SK-N-SH treated with all-trans-retinoic acid at 6 μM for 48 hours (cell line): Measurements from ENCODE around the gene TTC7B.

Experiments used
- ATAC-seq: fragments of 200-7000 bp; cut with Tn5 transposase; 3 replicates; pipeline ENCODE4 v1.9.1; 2020; ENCODE audit warnings: mild to moderate bottlenecking, moderate library complexity
- BACH2 ChIP-seq: fragments of 250-450 bp; sonication (Bioruptor Pico); IDR thresholded peaks from 2 replicates; pipeline ENCODE4 v1.9.0; 2021; ENCODE audit warnings: mild to moderate bottlenecking, borderline replicate concordance
- ESRRG ChIP-seq: fragments of 250-450 bp; sonication (Bioruptor Pico); IDR thresholded peaks from 2 replicates; pipeline ENCODE4 v1.6.1; 2021; ENCODE audit warnings: mild to moderate bottlenecking
- GLIS3 ChIP-seq: fragments of 250-450 bp; sonication (Bioruptor Pico); IDR thresholded peaks from 2 replicates; pipeline ENCODE4 v1.5.0; 2020; ENCODE audit warnings: mild to moderate bottlenecking, moderate library complexity
- ISL1 ChIP-seq: fragments of 250-450 bp; sonication (Bioruptor Pico); IDR thresholded peaks from 2 replicates; pipeline ENCODE4 v2.1.2; 2022; ENCODE audit warnings: mild to moderate bottlenecking, moderate library complexity
- OSR1 ChIP-seq: fragments of 250-450 bp; sonication (Bioruptor Pico); IDR thresholded peaks from 2 replicates; pipeline ENCODE4 v1.8.0; 2022; ENCODE audit warnings: moderate library complexity, mild to moderate bottlenecking, inconsistent platforms
- PPARA ChIP-seq: fragments of 250-450 bp; sonication (Bioruptor Pico); IDR thresholded peaks from 2 replicates; pipeline ENCODE4 v1.5.0; 2020; ENCODE audit warnings: mild to moderate bottlenecking, borderline replicate concordance
- RARB ChIP-seq: fragments of 250-450 bp; sonication (Bioruptor Pico); IDR thresholded peaks from 2 replicates; pipeline ENCODE4 v1.8.0; 2021; ENCODE audit warnings: mild to moderate bottlenecking, moderate library complexity
- SNAI2 ChIP-seq: fragments of 250-450 bp; sonication (Bioruptor Pico); IDR thresholded peaks from 2 replicates; pipeline ENCODE4 v1.5.0; 2020; ENCODE audit warnings: mild to moderate bottlenecking, moderate library complexity
- TCF4 ChIP-seq: fragments of 250-450 bp; sonication (Bioruptor Pico); IDR thresholded peaks from 2 replicates; pipeline ENCODE4 v1.8.0; 2021; ENCODE audit warnings: mild to moderate bottlenecking, moderate library complexity, borderline replicate concordance
- TOX ChIP-seq: fragments of 250-450 bp; sonication (Bioruptor Pico); IDR thresholded peaks from 2 replicates; pipeline ENCODE4 v1.8.0; 2021; ENCODE audit warnings: mild to moderate bottlenecking, moderate library complexity, borderline replicate concordance
- ZC3H10 ChIP-seq: fragments of 250-450 bp; sonication (Bioruptor Pico); IDR thresholded peaks from 2 replicates; pipeline ENCODE4 v1.5.1; 2021; ENCODE audit warnings: mild to moderate bottlenecking, moderate library complexity
- ZFP3 ChIP-seq: fragments of 250-450 bp; sonication (Bioruptor Pico); IDR thresholded peaks from 2 replicates; pipeline ENCODE4 v1.5.0; 2020; ENCODE audit warnings: mild to moderate bottlenecking, moderate library complexity
- ZFP30 ChIP-seq: fragments of 450-650 bp; formaldehyde crosslinking; IDR thresholded peaks from 2 replicates; pipeline ENCODE4 v1.5.0; 2022; ENCODE audit warnings: mild to moderate bottlenecking, moderate library complexity
- ZNF565 ChIP-seq: fragments of 450-650 bp; formaldehyde crosslinking; conservative IDR thresholded peaks from 2 replicates; pipeline ENCODE4 v1.5.0; 2020; ENCODE audit warnings: low read depth, mild to moderate bottlenecking, moderate library complexity
- ZNF70 ChIP-seq: fragments of 450-650 bp; formaldehyde crosslinking; IDR thresholded peaks from 2 replicates; pipeline ENCODE4 v1.5.0; 2020; ENCODE audit warnings: mild to moderate bottlenecking, moderate library complexity
- ZNF8 ChIP-seq: fragments of 450-650 bp; formaldehyde crosslinking; IDR thresholded peaks from 2 replicates; pipeline ENCODE4 v1.5.0; 2020; ENCODE audit warnings: mild to moderate bottlenecking, moderate library complexity
- TF ChIP-seq, protein P1 (sequence below): fragments of 250-450 bp; sonication (Bioruptor Pico); IDR thresholded peaks from 2 replicates; pipeline ENCODE4 v1.8.0; 2021; ENCODE audit warnings: low read depth, mild to moderate bottlenecking, moderate library complexity, borderline replicate concordance
- TF ChIP-seq, protein P2 (sequence below): fragments of 250-450 bp; sonication (Bioruptor Pico); IDR thresholded peaks from 2 replicates; pipeline ENCODE4 v1.5.1; 2020; ENCODE audit warnings: low read depth, mild to moderate bottlenecking, moderate library complexity
- TF ChIP-seq, protein P3 (sequence below): fragments of 250-450 bp; sonication (Bioruptor Pico); IDR thresholded peaks from 2 replicates; pipeline ENCODE4 v1.5.1; 2021; ENCODE audit warnings: mild to moderate bottlenecking, moderate library complexity

TTC7B gene

DNA sequence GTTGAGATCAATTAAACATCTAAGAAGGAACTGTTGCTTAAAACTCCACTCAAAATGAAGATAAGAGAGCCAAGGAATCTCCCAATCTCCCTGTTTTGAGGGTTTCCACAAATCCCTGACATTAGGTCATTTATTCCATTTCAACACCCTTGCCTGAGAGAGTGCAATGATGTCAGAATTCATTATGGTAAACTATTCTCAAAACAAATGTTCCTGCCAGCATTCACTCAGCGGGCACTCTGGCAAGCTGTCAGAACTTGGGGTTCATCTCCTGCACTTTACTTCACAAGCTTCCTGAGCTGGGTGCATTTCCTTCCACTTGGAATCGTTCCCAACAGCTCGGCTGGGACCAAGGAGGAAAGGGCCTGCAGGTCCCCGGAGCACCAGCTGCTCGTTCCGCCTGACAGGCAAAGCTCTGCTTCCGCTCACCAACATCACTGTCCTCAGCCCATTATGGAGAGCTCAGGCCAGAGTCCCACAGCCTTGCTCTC, 117.8 kb downstream of the TTC7B start:
- ATAC-seq = peak; percentile 47
- no peak for TF ChIP-seq ESRRG (CRISPR knock-in tag)
- TF ChIP-seq GLIS3 (CRISPR knock-in tag) = no peak
- no peak for TF ChIP-seq PPARA
- peak; percentile 81 for TF ChIP-seq ISL1 (CRISPR knock-in tag)
- TF ChIP-seq, protein P1, sequence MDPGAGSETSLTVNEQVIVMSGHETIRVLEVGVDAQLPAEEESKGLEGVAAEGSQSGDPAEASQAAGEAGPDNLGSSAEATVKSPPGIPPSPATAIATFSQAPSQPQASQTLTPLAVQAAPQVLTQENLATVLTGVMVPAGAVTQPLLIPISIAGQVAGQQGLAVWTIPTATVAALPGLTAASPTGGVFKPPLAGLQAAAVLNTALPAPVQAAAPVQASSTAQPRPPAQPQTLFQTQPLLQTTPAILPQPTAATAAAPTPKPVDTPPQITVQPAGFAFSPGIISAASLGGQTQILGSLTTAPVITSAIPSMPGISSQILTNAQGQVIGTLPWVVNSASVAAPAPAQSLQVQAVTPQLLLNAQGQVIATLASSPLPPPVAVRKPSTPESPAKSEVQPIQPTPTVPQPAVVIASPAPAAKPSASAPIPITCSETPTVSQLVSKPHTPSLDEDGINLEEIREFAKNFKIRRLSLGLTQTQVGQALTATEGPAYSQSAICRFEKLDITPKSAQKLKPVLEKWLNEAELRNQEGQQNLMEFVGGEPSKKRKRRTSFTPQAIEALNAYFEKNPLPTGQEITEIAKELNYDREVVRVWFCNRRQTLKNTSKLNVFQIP = no peak
- TF ChIP-seq, protein P2, sequence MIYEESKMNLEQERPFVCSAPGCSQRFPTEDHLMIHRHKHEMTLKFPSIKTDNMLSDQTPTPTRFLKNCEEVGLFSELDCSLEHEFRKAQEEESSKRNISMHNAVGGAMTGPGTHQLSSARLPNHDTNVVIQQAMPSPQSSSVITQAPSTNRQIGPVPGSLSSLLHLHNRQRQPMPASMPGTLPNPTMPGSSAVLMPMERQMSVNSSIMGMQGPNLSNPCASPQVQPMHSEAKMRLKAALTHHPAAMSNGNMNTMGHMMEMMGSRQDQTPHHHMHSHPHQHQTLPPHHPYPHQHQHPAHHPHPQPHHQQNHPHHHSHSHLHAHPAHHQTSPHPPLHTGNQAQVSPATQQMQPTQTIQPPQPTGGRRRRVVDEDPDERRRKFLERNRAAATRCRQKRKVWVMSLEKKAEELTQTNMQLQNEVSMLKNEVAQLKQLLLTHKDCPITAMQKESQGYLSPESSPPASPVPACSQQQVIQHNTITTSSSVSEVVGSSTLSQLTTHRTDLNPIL (CRISPR knock-in tag) = 0 out of 2 replicates have a peak, but pooled peaks have one; percentile 26
- TF ChIP-seq, all 23 proteins: peak for 2

DNA sequence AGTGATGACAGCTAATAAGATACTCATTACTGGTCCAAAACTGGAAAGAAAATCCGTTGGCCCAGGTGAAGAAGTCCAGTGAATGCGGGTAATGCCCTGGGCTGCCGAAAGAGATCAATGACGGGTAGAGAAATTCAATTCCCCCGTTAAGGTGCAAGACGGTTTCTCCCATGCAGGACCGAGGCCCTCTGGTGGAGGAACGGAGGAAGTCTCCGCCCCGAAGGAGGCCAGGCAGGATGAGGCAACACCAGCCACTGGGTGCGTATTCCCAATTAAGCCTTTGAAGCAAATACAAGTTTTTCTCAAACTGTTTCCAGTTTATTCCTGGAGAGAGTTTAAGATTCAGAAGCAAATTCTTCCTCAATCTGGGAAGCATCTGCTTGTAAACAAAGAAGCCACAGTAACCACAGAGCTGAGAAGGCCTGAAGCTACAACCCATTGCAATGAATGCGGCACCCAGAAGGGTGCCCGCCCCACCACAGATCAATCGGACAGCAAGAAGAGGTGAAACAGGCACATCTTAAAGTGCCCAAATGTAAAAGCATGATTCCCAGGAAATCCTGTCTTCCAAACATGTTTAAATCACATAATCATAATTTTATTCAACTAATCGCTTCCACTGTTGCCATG, 118.5 kb downstream of the TTC7B start:
- TF ChIP-seq TCF4 (CRISPR knock-in tag) = no peak
- TF ChIP-seq, protein P2 (CRISPR knock-in tag) = no peak
- TF ChIP-seq, protein P3, sequence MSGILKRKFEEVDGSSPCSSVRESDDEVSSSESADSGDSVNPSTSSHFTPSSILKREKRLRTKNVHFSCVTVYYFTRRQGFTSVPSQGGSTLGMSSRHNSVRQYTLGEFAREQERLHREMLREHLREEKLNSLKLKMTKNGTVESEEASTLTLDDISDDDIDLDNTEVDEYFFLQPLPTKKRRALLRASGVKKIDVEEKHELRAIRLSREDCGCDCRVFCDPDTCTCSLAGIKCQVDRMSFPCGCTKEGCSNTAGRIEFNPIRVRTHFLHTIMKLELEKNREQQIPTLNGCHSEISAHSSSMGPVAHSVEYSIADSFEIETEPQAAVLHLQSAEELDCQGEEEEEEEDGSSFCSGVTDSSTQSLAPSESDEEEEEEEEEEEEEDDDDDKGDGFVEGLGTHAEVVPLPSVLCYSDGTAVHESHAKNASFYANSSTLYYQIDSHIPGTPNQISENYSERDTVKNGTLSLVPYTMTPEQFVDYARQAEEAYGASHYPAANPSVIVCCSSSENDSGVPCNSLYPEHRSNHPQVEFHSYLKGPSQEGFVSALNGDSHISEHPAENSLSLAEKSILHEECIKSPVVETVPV (CRISPR knock-in tag) = no peak
- no peak for TF ChIP-seq ZFP3 (CRISPR knock-in tag)
- TF ChIP-seq BACH2 (CRISPR knock-in tag) = no peak
- no peak for TF ChIP-seq ZNF70 (CRISPR knock-in tag)
- TF ChIP-seq ZFP30 = no peak
- TF ChIP-seq SNAI2 (CRISPR knock-in tag) = no peak
- ATAC-seq = peak; percentile 97

DNA sequence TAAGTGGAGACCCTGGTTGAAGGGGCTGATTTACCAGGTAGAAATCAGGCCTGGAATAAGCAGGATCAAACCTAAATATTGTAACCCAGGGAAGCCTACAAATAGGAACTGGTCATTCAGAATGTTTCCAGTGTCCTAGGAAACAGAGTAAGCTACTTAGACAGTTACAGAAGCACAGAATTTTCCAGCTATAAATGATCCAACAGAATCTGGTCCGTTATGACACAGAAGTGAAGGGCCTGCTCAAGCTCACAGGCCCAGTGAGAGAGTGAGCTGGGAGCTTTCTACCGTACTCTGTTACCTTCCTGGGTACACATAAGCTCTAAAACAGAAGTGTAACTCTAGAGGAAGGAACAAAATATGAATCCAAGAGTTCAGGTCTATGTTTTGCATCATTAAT, 119.1 kb downstream of the TTC7B start:
- no peak for TF ChIP-seq PPARA
- no peak for TF ChIP-seq ZNF565 (CRISPR knock-in tag)
- no peak for TF ChIP-seq BACH2 (CRISPR knock-in tag)
- TF ChIP-seq, protein P3 (CRISPR knock-in tag) = no peak
- TF ChIP-seq, protein P1 = no peak
- no peak for TF ChIP-seq ZNF8 (CRISPR knock-in tag)
- TF ChIP-seq ZC3H10 (CRISPR knock-in tag) = no peak
- TF ChIP-seq RARB = no peak
- TF ChIP-seq OSR1 (CRISPR knock-in tag) = no peak
- TF ChIP-seq TOX (CRISPR knock-in tag) = no peak
- no peak for TF ChIP-seq ZNF70 (CRISPR knock-in tag)
- TF ChIP-seq ZFP3 (CRISPR knock-in tag) = no peak
- peak; percentile 29; the same call in 2 of the 3 replicates for ATAC-seq

DNA sequence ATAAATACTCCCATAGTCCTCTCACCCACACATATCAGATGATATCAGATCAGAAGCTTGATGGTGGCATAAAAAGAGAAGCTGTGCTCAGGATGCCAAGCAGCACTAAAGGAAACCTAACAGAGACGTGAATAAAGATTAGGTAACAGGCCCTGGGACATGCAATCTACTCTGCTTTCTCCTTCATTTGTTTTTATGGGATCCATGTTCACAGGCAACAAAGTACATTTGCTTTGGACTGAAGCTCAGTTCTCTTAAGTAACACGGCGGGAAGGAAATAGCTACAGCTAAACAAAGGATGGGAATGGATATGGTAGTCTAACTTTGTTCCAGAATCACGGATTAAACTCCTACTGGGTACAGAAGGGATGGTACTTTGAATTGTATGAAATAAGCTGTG, 119.5 kb downstream of the TTC7B start:
- TF ChIP-seq, protein P1 = no peak
- TF ChIP-seq, protein P3 (CRISPR knock-in tag) = no peak
- TF ChIP-seq RARB (no peak), GLIS3 (CRISPR knock-in tag) (no peak), SNAI2 (CRISPR knock-in tag) (no peak), ZFP3 (CRISPR knock-in tag) (no peak), TCF4 (CRISPR knock-in tag) (no peak), TOX (CRISPR knock-in tag) (no peak)
- TF ChIP-seq, protein P2 (CRISPR knock-in tag) = no peak
- ATAC-seq = no peak
